GM12892 (cell line): ENCODE data around the gene GLYAT.

Experiments
- POLR2A ChIP-seq: IDR thresholded peaks from 2 replicates; pipeline ENCODE4 v1.6.1; 2011; ENCODE audit warnings: low read depth, low read length, control low read depth
- POLR2AphosphoS5 ChIP-seq: IDR thresholded peaks from 2 replicates; pipeline ENCODE4 v1.6.1; 2011; ENCODE audit warnings: low read depth, low read length, control low read depth
- TAF1 ChIP-seq: IDR thresholded peaks from 2 replicates; pipeline ENCODE4 v1.6.1; 2011; ENCODE audit warnings: low read depth, mild to moderate bottlenecking, control low read depth, low read length, borderline replicate concordance

- TF ChIP-seq POLR2AphosphoS5, result no peak
- no peak for TF ChIP-seq POLR2A
- no peak for TF ChIP-seq TAF1
Observed at GRCh38 chr11:58739725-58740430, 8.1 kb upstream of the GLYAT start.
